K562 (cell line): Measurements from ENCODE around the gene ATP12A. TPM values are rescaled to one million over a fixed set of nuclear protein-coding genes. Genes with fewer than 3 reads are reported as not detected.

ENCODE experiments used
- ATAC-seq: fragments of 200-7000 bp; cut with Tn5 transposase; 3 replicates; pipeline ENCODE4 v1.9.1; 2020; ENCODE audit warnings: moderate library complexity
- BruUV-seq: library from RNA; stranded (reverse); fragments of 400-500 nt; replicated peaks from 2 replicates; lab custom pipeline; 2021; lab: Mats Ljungman, UMichigan
- CTCF ChIA-PET: fragments of 300-600 bp; formaldehyde crosslinking; extraction: SDS; loops from one replicate; lab custom pipeline; 2021; ENCODE audit warnings: low intra/inter-chr PET ratio; lab: Yijun Ruan, JAX
- POLR2A ChIA-PET: fragments of 300-600, 350-650 bp; sonication (Branson Sonifier 250); formaldehyde crosslinking; extraction: SDS; loops from one replicate; lab custom pipeline; 2021; ENCODE audit warnings: antibody characterized with exemption, inconsistent platforms; lab: Yijun Ruan, JAX
- DNase-seq, 4 experiments: peaks; one replicate each; pipeline versions ENCODE4 v3.0.0 to v3.0.0-alpha.2; 2011 to 2018; ENCODE audit warnings: low spot score in 3 of 4, mixed read lengths in 3 of 4; ENCODE audit errors: extremely low read depth in 1 of 4
- FAIRE-seq: peaks from 2 replicates; lab custom pipeline; 2011; peaks lifted over from hg19 to GRCh38; lab: Jason Lieb, UNC
- H2AFZ ChIP-seq: 2 replicates; pipeline ENCODE4 v1.6.0; 2011; ENCODE audit warnings: low read depth, low read length, control low read depth, inconsistent platforms
- H3K27ac ChIP-seq: fragments of 200-600 bp; 3 replicates; pipeline ENCODE4 v1.8.0; 2011; ENCODE audit warnings: low read depth, mild to moderate bottlenecking, control low read depth, inconsistent platforms, low read length, moderate library complexity, mixed read lengths; ENCODE audit errors: extremely low read depth
- H3K27me3 ChIP-seq, 2 experiments: fragments of 300-600 bp in 1 of 2; 2 replicates in 1 of 2; 3 replicates in 1 of 2; pipeline versions ENCODE4 v1.6.0 to v1.8.0; 2011; ENCODE audit warnings: inconsistent platforms in 2 of 2, low read length in 2 of 2, mild to moderate bottlenecking in 1 of 2, mixed read lengths in 1 of 2, moderate library complexity in 1 of 2; ENCODE audit not compliant: control insufficient read depth in 2 of 2, insufficient read depth in 2 of 2
- H3K36me3 ChIP-seq: fragments of 300-600 bp; 3 replicates; pipeline ENCODE4 v1.8.0; 2011; ENCODE audit warnings: mild to moderate bottlenecking, low read length, inconsistent platforms; ENCODE audit not compliant: control insufficient read depth, insufficient read depth
- H3K4me1 ChIP-seq, 2 experiments: fragments of 200-600 bp in 1 of 2; replicated peaks in 1 of 2; 2 replicates in 1 of 2; 3 replicates in 1 of 2; pipeline versions ENCODE4 v1.5.1 to v1.8.0; 2011; ENCODE audit warnings: inconsistent platforms in 2 of 2, low read length in 2 of 2, mild to moderate bottlenecking in 1 of 2, mixed read lengths in 1 of 2, moderate library complexity in 1 of 2; ENCODE audit not compliant: control insufficient read depth in 2 of 2, insufficient read depth in 2 of 2
- H3K4me2 ChIP-seq: 2 replicates; pipeline ENCODE4 v1.6.1; 2011; ENCODE audit warnings: low read length, control low read depth, inconsistent platforms, mixed read lengths; ENCODE audit not compliant: insufficient read depth
- H3K4me3 ChIP-seq: fragments of 200-600 bp; sonication (generic), shearing (Covaris generic); 2 replicates; pipeline ENCODE4 v1.5.1; 2016; ENCODE audit warnings: control low read depth, inconsistent platforms
- H3K79me2 ChIP-seq: fragments of 200-600 bp; 3 replicates; pipeline ENCODE4 v1.8.0; 2011; ENCODE audit warnings: low read length, inconsistent platforms; ENCODE audit not compliant: control insufficient read depth, insufficient read depth
- H3K9ac ChIP-seq, 2 experiments: 2 replicates each; pipeline versions ENCODE4 v1.6.0 to v1.6.1; 2011; ENCODE audit warnings: low read depth in 2 of 2, low read length in 2 of 2, control low read depth in 1 of 2, inconsistent platforms in 1 of 2, mild to moderate bottlenecking in 1 of 2, mixed read lengths in 1 of 2; ENCODE audit not compliant: insufficient read depth in 1 of 2
- H3K9me1 ChIP-seq: one replicate; pipeline ENCODE4 v1.6.0; 2011; ENCODE audit warnings: inconsistent platforms, mild to moderate bottlenecking, low read length, moderate library complexity; ENCODE audit not compliant: control insufficient read depth, insufficient read depth
- H3K9me3 ChIP-seq: replicated peaks from 2 replicates; pipeline ENCODE4 v1.5.1; 2011; ENCODE audit warnings: low read depth, low read length, inconsistent platforms; ENCODE audit not compliant: control insufficient read depth, insufficient read depth
- H4K20me1 ChIP-seq: replicated peaks from 2 replicates; pipeline ENCODE4 v1.6.1; 2011; ENCODE audit warnings: low read length, inconsistent platforms, mixed read lengths; ENCODE audit not compliant: control insufficient read depth, insufficient read depth
- ATF1 ChIP-seq, 2 experiments: fragments of 450-650 bp in 1 of 2; IDR thresholded peaks; 2 replicates each; pipeline ENCODE4 v1.6.1; 2016; ENCODE audit warnings: missing compliant biosample characterization in 1 of 2, missing genetic modification characterization in 1 of 2
- CTCF ChIP-seq, 3 experiments: IDR thresholded peaks in 2 of 3; conservative IDR thresholded peaks in 1 of 3; 2 replicates each; pipeline ENCODE4 v1.5.1; 2011 to 2012; ENCODE audit warnings: low read length in 3 of 3, mild to moderate bottlenecking in 3 of 3, control low read depth in 2 of 3, improper control_type of control experiment in 1 of 3, inconsistent platforms in 1 of 3, low read depth in 1 of 3, mixed read lengths in 1 of 3, moderate library complexity in 1 of 3; ENCODE audit not compliant: insufficient read depth in 2 of 3
- ILF3 ChIP-seq: fragments of 450-650 bp; IDR thresholded peaks from 2 replicates; pipeline ENCODE4 v1.6.1; 2018; ENCODE audit warnings: antibody characterized with exemption, mild to moderate bottlenecking, moderate library complexity, borderline replicate concordance
- TAF7 ChIP-seq: fragments of 450-650 bp; IDR thresholded peaks from 2 replicates; pipeline ENCODE4 v1.6.1; 2016; ENCODE audit warnings: missing genetic modification characterization, missing compliant biosample characterization
- ZMIZ1 ChIP-seq, 2 experiments: fragments of 150-350 bp in 1 of 2; IDR thresholded peaks; 2 replicates each; pipeline ENCODE4 v1.6.1; 2012 to 2016; ENCODE audit warnings: low read depth in 2 of 2, low read length in 2 of 2, mild to moderate bottlenecking in 1 of 2, moderate library complexity in 1 of 2
- ZNF778 ChIP-seq: fragments of 450-650 bp; formaldehyde crosslinking; IDR thresholded peaks from 2 replicates; pipeline ENCODE4 v1.4.0; 2020; ENCODE audit warnings: mild to moderate bottlenecking, moderate library complexity
- WGBS: fragments of 100-300 bp; shearing (Covaris generic); methylation state at CpG from one replicate; pipeline ENCODE4 v1.1.6; 2016; ENCODE audit warnings: low coverage, mixed read lengths; ENCODE audit not compliant: insufficient coverage; ENCODE audit errors: missing lambda C conversion rate; 5-methylcytosine and 5-hydroxymethylcytosine counted together
- in situ Hi-C: fragments of 300-500 bp; cut with MboI; formaldehyde crosslinking; loops from 4 replicates; pipeline ENCODE4 v1.15.0; 2018; ENCODE audit warnings: inconsistent platforms, mixed read lengths
- intact Hi-C: fragments of 100-400 bp; cut with micrococcal nuclease; formaldehyde crosslinking; loops from 2 replicates; pipeline ENCODE4 v1.14.2; 2022
- polyA plus RNA-seq, 8 experiments: library from polyadenylated mRNA; depleted of rRNA in 4 of 8; stranded (reverse) in 5 of 8; unstranded in 3 of 8; fragments of >200 nt; fragmentation: Nextera tagmentation in 2 of 8; fragmentation: Illumina TruSeq in 1 of 8; extraction: Ambion mirVana in 2 of 8; extraction: Trizol in 1 of 8; gene quantifications; 2 replicates each; pipeline versions ENCODE4 v1.2.1 to v1.2.3, GENCODE V29; 2011 to 2014; ENCODE audit warnings: inconsistent platforms in 1 of 8, missing spikeins in 1 of 8
- total RNA-seq, 7 experiments: library from RNA; depleted of rRNA in 6 of 7; stranded (reverse); fragments of >200 nt in 6 of 7; fragmentation: Illumina TruSeq in 2 of 7; extraction: Trizol in 2 of 7; gene quantifications; 2 replicates each; pipeline versions ENCODE4 v1.2.1 to v1.2.3, GENCODE V29; 2011 to 2021; ENCODE audit warnings: low replicate concordance in 1 of 7
- TF ChIP-seq, protein P1 (sequence below): sonication (generic); formaldehyde crosslinking; IDR thresholded peaks from 2 replicates; pipeline ENCODE4 v1.8.0; 2022; ENCODE audit warnings: mild to moderate bottlenecking, missing genetic modification reagents

The ATP12A gene
- total and polyA plus RNA-seq, 9 of the 15 experiments (the other 6 are each of a cell fraction or from before 2014, with no cell fraction given), result not detected

GRCh38 chr13:24670174-24670573, 10.0 kb upstream of the ATP12A start (continued):
- TF ChIP-seq, protein P1, sequence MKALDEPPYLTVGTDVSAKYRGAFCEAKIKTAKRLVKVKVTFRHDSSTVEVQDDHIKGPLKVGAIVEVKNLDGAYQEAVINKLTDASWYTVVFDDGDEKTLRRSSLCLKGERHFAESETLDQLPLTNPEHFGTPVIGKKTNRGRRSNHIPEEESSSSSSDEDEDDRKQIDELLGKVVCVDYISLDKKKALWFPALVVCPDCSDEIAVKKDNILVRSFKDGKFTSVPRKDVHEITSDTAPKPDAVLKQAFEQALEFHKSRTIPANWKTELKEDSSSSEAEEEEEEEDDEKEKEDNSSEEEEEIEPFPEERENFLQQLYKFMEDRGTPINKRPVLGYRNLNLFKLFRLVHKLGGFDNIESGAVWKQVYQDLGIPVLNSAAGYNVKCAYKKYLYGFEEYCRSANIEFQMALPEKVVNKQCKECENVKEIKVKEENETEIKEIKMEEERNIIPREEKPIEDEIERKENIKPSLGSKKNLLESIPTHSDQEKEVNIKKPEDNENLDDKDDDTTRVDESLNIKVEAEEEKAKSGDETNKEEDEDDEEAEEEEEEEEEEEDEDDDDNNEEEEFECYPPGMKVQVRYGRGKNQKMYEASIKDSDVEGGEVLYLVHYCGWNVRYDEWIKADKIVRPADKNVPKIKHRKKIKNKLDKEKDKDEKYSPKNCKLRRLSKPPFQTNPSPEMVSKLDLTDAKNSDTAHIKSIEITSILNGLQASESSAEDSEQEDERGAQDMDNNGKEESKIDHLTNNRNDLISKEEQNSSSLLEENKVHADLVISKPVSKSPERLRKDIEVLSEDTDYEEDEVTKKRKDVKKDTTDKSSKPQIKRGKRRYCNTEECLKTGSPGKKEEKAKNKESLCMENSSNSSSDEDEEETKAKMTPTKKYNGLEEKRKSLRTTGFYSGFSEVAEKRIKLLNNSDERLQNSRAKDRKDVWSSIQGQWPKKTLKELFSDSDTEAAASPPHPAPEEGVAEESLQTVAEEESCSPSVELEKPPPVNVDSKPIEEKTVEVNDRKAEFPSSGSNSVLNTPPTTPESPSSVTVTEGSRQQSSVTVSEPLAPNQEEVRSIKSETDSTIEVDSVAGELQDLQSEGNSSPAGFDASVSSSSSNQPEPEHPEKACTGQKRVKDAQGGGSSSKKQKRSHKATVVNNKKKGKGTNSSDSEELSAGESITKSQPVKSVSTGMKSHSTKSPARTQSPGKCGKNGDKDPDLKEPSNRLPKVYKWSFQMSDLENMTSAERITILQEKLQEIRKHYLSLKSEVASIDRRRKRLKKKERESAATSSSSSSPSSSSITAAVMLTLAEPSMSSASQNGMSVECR (CRISPR knock-in tag), result no peak
- no peak for TF ChIP-seq TAF7 (tag)

GRCh38 chr13:24670961-24671381, 9.2 kb upstream of the ATP12A start:
- peak; percentile 16 to 27 (median 18) for DNase-seq
- WGBS, result 0% methylated on average over 6 of the region's 6 CpGs
- H3K36me3 ChIP-seq, result no peaks in the 10 kb centered on the region
- no peak overlapping the region for H3K27ac ChIP-seq
- in situ Hi-C loops, result no loop called here
- no peaks in the 10 kb centered on the region for H4K20me1 ChIP-seq
- no peak overlapping the region for H3K4me2 ChIP-seq
- peak; percentile 80 for ATAC-seq
- H3K27me3 ChIP-seq, result peaks cover 2 to 20% of the 10 kb centered on the region in 2 experiments; a peak in 3 of 5 replicates
- no peak overlapping the region for H3K9ac ChIP-seq
- H3K4me1 ChIP-seq, result no peaks in the 10 kb centered on the region
- no peak overlapping the region for H2AFZ ChIP-seq
- H3K9me3 ChIP-seq, result no peaks in the 10 kb centered on the region
- TF ChIP-seq ATF1 (CRISPR knock-in tag; IDR thresholded peaks at IDR 0.05), result no peak
- TF ChIP-seq ATF1 (tag; IDR thresholded peaks at IDR 0.05), result 0 out of 2 replicates have a peak, but pooled peaks have one; percentile 9
- no peak for TF ChIP-seq ILF3
- TF ChIP-seq CTCF (IDR thresholded peaks at IDR 0.05 in 2 of 3, conservative IDR thresholded peaks at IDR 0.05 in 1 of 3; ENCODE audit: insufficient read depth in 2 of 3, low read depth in 1 of 3, low read length in 3 of 3), result peak; percentile 2 to 90 (median 45); a peak in 4 of 6 replicates
- TF ChIP-seq ZMIZ1 (IDR thresholded peaks at IDR 0.05; ENCODE audit: low read depth in 2 of 2, low read length in 2 of 2), result no peak
- TF ChIP-seq ZNF778 (CRISPR knock-in tag), result no peak
- BruUV-seq, result no TSS peak
- H3K79me2 ChIP-seq, result no peaks in the 10 kb centered on the region
- ChIA-PET POLR2A (interaction anchor here (0.7 kb wide), 1 partner anchor 16 kb away, joined by 3 read pairs; no protein-coding TSS in a partner anchor), CTCF (interaction anchor here (1.5 kb wide), 1 partner anchor 43 kb away, joined by 5 read pairs; no protein-coding TSS in a partner anchor)
- intact Hi-C loops, result loop anchor here (1.0 kb wide), 1 partner anchor 44 kb away; no protein-coding TSS in a partner anchor
- no peak overlapping the region for H3K4me3 ChIP-seq
- no peaks in the 10 kb centered on the region for H3K9me1 ChIP-seq
- FAIRE-seq, result no peak
